ENCODE measurements around the gene TNP2.

- TF ChIP-seq CTCF (IDR thresholded peaks at IDR 0.05) (no peak), POLR2A (IDR thresholded peaks at IDR 0.05) (no peak)
These were observed 1.6 kb upstream of the TNP2 start for GRCh38 chr16:11270602-11271162.
